Vagina (tissue), 2 donors: ENCODE results near the gene IPMK.

Experiments
- POLR2A ChIP-seq, 2 donors: fragments of 450-650 bp; IDR thresholded peaks; one replicate each; pipeline ENCODE4 v1.6.1; 2017; ENCODE audit warnings: antibody characterized with exemption in 2 of 2, mild to moderate bottlenecking in 2 of 2, moderate library complexity in 2 of 2
- TF ChIP-seq, protein P1 (sequence below), 3 experiments: fragments of 450-650 bp in 2 of 3; fragments of 200-600 bp in 1 of 3; sonication (generic) in 1 of 3; IDR thresholded peaks; one replicate each; pipeline ENCODE4 v1.5.1; 2017 to 2019; ENCODE audit warnings: antibody characterized with exemption in 3 of 3, mild to moderate bottlenecking in 2 of 3, moderate library complexity in 2 of 3

DNA sequence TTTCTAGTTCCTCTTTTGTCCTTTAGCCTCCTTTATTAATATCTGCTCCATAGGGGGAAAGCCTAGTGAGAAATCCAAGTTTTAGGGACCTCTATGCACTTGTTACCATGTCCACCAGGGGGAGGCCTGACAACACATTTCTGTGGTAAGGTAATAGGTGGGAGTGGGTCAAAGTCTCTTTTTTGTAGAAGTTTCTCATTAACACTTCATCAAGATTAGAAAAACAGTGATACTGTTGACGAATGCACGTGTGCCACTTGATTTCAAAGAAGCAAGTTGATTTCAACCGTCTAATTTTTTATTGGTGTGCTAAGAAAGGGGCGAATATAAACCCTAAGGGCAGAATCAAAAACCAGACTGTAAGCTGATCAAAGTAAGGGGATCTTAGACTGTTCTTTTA, 31.9 kb upstream of the IPMK start:
- TF ChIP-seq, protein P1, sequence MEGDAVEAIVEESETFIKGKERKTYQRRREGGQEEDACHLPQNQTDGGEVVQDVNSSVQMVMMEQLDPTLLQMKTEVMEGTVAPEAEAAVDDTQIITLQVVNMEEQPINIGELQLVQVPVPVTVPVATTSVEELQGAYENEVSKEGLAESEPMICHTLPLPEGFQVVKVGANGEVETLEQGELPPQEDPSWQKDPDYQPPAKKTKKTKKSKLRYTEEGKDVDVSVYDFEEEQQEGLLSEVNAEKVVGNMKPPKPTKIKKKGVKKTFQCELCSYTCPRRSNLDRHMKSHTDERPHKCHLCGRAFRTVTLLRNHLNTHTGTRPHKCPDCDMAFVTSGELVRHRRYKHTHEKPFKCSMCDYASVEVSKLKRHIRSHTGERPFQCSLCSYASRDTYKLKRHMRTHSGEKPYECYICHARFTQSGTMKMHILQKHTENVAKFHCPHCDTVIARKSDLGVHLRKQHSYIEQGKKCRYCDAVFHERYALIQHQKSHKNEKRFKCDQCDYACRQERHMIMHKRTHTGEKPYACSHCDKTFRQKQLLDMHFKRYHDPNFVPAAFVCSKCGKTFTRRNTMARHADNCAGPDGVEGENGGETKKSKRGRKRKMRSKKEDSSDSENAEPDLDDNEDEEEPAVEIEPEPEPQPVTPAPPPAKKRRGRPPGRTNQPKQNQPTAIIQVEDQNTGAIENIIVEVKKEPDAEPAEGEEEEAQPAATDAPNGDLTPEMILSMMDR (IDR thresholded peaks at IDR 0.05), result peak; percentile 54 to 62 (median 59)
- TF ChIP-seq POLR2A (IDR thresholded peaks at IDR 0.05), result no peak
